Activated naive CD8-positive, alpha-beta T cell (primary cell): ENCODE results near the gene NRG2.

ENCODE experiments used
- H3K27ac Mint-ChIP-seq: one replicate; pipeline ENCODE4 v1.8.0; 2021; ENCODE audit warnings: mixed read lengths
- H3K27me3 Mint-ChIP-seq: one replicate; pipeline ENCODE4 v1.8.0; 2021; ENCODE audit warnings: mixed read lengths
- H3K36me3 Mint-ChIP-seq: one replicate; pipeline ENCODE4 v1.8.0; 2021; ENCODE audit warnings: mixed read lengths
- H3K4me1 Mint-ChIP-seq: one replicate; pipeline ENCODE4 v1.8.0; 2021; ENCODE audit warnings: low read depth, mixed read lengths
- H3K4me3 Mint-ChIP-seq: one replicate; pipeline ENCODE4 v1.8.0; 2021; ENCODE audit warnings: mild to moderate bottlenecking, mixed read lengths
- H3K9me3 Mint-ChIP-seq: one replicate; pipeline ENCODE4 v1.8.0; 2021; ENCODE audit warnings: low read depth, mixed read lengths

Gene NRG2

DNA sequence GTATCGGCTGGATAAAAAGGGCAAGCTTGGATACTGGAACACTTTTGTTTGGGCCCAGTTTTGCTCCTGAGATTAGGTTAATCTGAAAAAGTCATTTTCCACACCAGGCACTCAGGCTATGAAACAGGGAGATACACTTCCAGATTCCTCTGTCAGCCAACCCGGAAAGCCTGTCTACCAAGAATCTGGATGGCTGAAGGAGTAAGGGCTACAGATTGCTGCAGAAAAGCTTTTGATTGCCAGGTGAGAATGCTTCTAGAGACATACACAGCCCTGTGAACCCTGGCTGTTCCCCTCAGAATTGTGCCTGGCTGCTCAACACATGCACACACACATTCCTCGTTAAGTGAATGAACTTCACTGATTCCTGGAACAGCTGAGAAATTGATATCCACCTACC, 133.1 kb downstream of the NRG2 start:
- peaks cover 2% of the 10 kb centered on the region for H3K27me3 Mint-ChIP-seq
- no peak overlapping the region for H3K27ac Mint-ChIP-seq
- H3K9me3 Mint-ChIP-seq, result no peaks in the 10 kb centered on the region
- H3K4me3 Mint-ChIP-seq, result no peak overlapping the region
- H3K4me1 Mint-ChIP-seq, result no peaks in the 10 kb centered on the region
- H3K36me3 Mint-ChIP-seq, result no peaks in the 10 kb centered on the region

DNA sequence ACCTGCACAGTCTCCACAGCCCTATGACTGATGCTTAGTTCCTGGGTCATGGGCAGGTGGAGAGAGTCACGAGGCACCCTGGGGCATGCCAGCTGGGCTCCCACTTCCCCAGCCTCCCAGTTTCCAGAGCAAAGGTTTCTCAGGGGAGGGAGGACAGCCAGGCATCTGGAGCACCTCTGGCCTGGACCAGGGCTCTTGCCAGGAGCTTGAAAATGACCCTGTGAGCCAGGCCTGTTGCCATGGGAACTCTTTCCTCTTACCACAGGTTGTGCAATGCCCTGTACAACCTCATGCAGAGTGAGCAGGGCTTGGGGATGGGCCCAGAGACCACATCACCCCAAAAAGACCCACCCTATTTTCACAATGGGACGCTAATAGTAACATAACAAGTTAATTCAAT, 134.3 kb downstream of the NRG2 start:
- H3K9me3 Mint-ChIP-seq, result no peaks in the 10 kb centered on the region
- H3K27me3 Mint-ChIP-seq, result peaks cover 2% of the 10 kb centered on the region
- H3K27ac Mint-ChIP-seq, result no peak overlapping the region
- H3K4me1 Mint-ChIP-seq, result no peaks in the 10 kb centered on the region
- no peak overlapping the region for H3K4me3 Mint-ChIP-seq
- no peaks in the 10 kb centered on the region for H3K36me3 Mint-ChIP-seq

DNA sequence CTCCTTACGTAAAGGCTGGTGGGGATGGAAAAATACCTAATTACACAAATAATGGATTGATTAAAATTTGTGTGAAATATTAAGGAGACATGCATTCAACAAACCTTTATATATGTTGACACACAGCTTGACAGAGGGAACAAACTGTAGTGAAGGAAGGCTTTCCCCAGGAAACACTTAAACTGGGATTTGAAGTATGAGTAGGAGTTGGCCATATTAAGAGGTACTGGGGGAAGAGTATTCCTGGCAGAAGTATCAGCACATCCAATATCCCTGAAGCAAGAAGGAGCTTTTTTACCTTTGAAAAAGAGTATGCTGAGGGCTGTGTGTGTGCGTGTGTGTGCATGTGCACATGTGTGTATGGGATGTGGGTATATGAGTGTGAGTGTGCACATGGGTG, 136.4 kb downstream of the NRG2 start:
- H3K4me1 Mint-ChIP-seq, result peaks cover 4% of the 10 kb centered on the region
- no peak overlapping the region for H3K4me3 Mint-ChIP-seq
- H3K27me3 Mint-ChIP-seq, result peaks cover 11% of the 10 kb centered on the region
- H3K27ac Mint-ChIP-seq, result no peak overlapping the region
- H3K36me3 Mint-ChIP-seq, result no peaks in the 10 kb centered on the region
- no peaks in the 10 kb centered on the region for H3K9me3 Mint-ChIP-seq

DNA sequence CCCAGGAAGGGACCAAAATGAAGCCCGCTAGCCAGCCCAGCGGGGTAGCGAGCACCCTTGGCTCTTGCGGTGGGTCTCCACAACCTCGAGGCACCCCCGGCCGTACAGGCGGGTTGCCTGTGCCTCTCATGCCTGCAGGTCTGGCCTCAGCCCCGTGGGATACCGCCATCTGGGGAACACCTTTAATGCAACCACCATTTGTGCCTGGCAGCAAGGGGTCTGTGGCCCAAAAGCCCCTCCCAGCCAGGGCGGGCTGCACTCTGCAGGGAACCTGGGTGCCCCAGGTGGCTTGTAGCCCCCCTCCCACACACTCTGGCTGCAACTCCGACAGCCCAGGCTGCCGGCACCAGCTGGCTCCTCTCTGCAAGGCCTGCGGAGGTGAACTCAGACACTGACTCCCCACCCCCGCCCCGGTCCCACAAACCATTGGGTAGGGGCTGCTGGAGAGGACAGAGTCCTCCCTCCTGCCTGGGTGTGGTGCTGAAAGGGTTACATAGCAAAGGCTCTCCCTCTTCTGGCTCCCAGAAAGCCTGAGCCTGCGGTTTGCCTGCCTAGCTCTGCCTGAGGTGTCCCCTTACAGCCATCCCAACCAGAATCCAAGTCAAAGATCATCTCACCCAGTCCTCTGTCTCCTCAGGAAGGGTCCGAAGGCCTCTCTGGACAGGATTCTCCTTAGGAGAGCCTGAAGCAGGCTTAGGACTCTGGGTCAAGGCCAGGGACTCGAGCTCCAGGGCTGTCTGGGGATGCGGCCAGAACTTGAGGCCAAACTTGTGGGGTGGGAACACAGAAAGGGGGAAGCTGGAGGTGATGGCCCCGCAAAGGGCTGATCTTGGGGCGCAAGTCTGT, 138.1 kb downstream of the NRG2 start:
- no peak overlapping the region for H3K27ac Mint-ChIP-seq
- peak overlapping the region; percentile 27 for H3K4me3 Mint-ChIP-seq
- peaks cover 19% of the 10 kb centered on the region for H3K27me3 Mint-ChIP-seq

DNA sequence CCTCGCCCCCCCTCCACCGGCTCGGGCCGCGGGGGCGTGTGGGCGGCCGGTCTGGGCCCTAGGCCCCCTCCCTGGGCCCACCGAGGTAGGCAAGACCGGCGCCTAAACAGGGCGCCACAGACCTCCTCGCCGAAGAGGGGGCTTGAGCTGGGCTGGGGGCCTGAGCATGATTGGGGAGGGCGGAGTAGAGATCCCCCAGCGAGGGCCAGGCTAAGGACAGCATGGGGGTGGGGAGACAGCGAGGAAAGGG, 138.6 kb downstream of the NRG2 start:
- Mint-ChIP-seq H3K4me1 (peaks cover 4% of the 10 kb centered on the region), H3K36me3 (no peaks in the 10 kb centered on the region), H3K27me3 (peaks cover 21% of the 10 kb centered on the region)

More for the DNA sequence above, 138.1 kb downstream of the NRG2 start:
- Mint-ChIP-seq H3K36me3 (no peaks in the 10 kb centered on the region), H3K4me1 (peaks cover 4% of the 10 kb centered on the region), H3K9me3 (no peaks in the 10 kb centered on the region)

DNA sequence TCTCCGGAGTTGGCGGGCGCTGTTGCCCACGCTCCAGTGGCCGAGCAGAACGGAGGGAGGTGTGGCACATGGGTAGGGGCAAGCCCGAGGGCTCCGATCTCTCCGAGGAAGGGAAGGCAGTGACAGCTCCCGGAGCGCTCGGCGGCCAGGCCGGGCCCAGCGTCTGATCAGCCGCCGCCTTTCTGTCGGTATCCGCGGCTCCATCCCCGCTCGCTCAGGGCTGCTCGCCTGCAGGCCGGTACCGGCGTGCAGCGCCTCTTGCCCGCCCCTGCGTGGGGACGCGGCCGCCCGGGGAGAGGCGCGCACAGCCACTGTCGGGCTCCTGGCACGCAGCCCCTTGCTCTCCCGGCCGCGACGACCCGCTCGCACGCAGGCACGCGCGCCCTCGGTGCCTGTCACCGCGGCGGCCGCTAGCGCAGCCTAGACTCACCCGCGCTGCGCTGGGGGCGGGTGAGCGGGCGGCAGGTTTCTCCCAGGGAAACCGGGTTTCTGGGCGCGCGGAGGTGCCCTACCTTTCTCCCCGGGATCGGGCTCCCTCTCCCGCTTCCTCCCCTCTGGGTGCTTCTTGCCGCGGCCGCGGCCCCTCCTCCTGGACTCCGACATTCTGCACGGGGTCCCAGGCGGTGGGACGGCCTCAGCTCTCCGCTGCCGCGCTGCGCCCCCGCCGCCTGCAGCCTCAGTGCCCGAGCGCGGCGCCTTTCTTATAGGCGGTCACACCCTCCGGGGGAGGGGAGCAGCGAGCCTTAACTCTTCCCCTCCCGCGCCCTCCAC, 139.1 kb downstream of the NRG2 start:
- H3K9me3 Mint-ChIP-seq, result no peaks in the 10 kb centered on the region
- H3K36me3 Mint-ChIP-seq, result no peaks in the 10 kb centered on the region
- peaks cover 4% of the 10 kb centered on the region for H3K4me1 Mint-ChIP-seq
- peak overlapping the region; percentile 70 for H3K4me3 Mint-ChIP-seq
- no peak overlapping the region for H3K27ac Mint-ChIP-seq
- H3K27me3 Mint-ChIP-seq, result peaks cover 21% of the 10 kb centered on the region

More for the DNA sequence above, 138.6 kb downstream of the NRG2 start:
- Mint-ChIP-seq H3K4me3 (no peak overlapping the region), H3K27ac (no peak overlapping the region), H3K9me3 (no peaks in the 10 kb centered on the region)

DNA sequence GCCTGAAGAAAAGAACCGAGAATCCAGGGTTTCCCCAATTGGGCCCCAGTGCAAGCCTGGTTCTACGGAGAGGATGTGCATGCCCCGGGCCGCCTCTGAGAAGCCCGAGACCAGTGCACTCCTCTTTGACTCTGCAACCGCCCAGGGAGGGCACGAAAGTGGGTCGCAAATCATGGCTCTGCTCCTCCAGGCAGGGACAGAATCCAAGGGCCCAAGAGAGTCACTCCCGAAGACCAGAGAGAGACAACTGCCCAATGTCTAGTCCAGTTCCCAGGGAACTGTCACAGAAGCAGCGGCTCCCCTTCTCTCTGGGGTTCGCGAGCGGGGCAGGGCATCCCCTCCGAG, 139.7 kb downstream of the NRG2 start:
- H3K36me3 Mint-ChIP-seq, result no peaks in the 10 kb centered on the region
- no peaks in the 10 kb centered on the region for H3K9me3 Mint-ChIP-seq
- no peak overlapping the region for H3K27ac Mint-ChIP-seq
- H3K4me1 Mint-ChIP-seq, result peaks cover 4% of the 10 kb centered on the region
- peaks cover 21% of the 10 kb centered on the region for H3K27me3 Mint-ChIP-seq
- H3K4me3 Mint-ChIP-seq, result peak overlapping the region; percentile 70

DNA sequence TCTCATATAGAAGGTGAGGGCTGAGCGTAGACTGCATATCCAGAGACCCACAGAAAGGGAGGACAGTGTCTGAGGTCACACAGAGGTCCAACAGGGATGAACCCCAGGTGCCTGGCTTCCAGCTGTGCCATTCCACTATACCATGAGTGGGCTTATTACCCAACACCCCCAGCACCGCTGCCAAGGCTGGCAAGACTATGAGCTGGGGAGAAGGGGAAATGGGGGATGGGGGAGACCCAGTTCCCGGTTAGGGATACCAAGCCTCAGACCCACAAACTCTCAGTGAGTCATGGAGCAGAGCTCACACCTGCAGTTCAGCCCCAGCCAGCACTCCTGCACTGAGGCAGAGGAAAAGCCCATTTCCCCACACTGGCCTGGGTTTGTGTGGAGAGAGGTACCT, 141.1 kb downstream of the NRG2 start:
- Mint-ChIP-seq H3K4me3 (no peak overlapping the region), H3K4me1 (peaks cover 4% of the 10 kb centered on the region), H3K36me3 (no peaks in the 10 kb centered on the region), H3K27ac (no peak overlapping the region), H3K9me3 (no peaks in the 10 kb centered on the region), H3K27me3 (peaks cover 22% of the 10 kb centered on the region)

DNA sequence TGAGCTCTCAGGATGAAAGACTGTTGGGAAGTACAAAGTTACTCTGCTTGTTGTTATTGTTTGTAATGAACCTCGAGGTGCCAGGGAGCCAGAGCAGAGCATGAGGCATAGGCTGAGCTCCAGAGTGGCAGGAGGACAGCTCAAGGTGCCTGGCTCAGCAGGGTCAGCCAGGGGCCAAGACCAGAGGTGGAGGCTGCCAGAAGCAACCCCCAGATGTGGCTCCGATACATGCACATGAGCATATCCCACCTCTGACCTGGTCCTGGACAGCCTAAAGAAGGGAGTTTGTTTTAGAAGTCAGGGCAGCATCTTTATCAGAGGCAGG, 141.9 kb downstream of the NRG2 start:
- no peaks in the 10 kb centered on the region for H3K9me3 Mint-ChIP-seq
- H3K27me3 Mint-ChIP-seq, result peaks cover 22% of the 10 kb centered on the region
- H3K4me1 Mint-ChIP-seq, result peaks cover 4% of the 10 kb centered on the region
- H3K36me3 Mint-ChIP-seq, result no peaks in the 10 kb centered on the region
- no peak overlapping the region for H3K27ac Mint-ChIP-seq
- H3K4me3 Mint-ChIP-seq, result no peak overlapping the region

DNA sequence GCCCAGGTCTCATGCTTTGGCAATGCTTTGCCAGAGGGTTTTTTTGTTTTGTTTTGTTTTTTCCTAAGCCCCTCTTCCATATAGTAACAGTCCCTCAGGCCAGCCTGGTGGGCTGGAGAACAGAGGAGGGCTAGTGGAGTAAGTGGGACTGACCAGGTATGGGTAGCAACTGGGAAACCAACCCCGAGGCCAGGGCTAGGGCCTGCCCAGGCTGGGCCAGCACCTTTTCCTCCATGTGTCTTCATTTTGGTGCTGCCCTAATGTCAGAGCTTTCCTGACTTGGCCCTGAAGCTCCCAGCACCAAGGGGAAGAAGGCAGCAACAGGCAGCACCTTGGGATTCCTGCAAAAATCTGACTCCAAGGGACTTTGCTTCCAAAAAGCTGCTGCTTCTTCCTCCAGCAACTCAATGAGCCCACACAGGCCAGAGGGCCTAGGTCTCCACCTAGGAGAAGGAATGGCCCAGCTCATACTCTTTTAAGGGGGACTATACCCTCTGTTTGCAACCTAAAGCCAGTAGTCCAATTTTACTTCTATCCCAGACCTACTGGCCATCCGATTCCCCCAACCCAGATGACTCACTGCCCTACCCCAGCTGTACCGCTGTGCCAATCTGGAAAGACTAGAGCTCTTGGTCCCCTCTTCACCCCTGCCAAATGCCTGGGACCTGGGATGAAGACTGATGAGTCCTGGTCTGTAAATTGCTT, 142.4 kb downstream of the NRG2 start:
- no peaks in the 10 kb centered on the region for H3K9me3 Mint-ChIP-seq
- H3K36me3 Mint-ChIP-seq, result no peaks in the 10 kb centered on the region
- H3K4me1 Mint-ChIP-seq, result peaks cover 4% of the 10 kb centered on the region
- no peak overlapping the region for H3K4me3 Mint-ChIP-seq
- peaks cover 22% of the 10 kb centered on the region for H3K27me3 Mint-ChIP-seq
- no peak overlapping the region for H3K27ac Mint-ChIP-seq

DNA sequence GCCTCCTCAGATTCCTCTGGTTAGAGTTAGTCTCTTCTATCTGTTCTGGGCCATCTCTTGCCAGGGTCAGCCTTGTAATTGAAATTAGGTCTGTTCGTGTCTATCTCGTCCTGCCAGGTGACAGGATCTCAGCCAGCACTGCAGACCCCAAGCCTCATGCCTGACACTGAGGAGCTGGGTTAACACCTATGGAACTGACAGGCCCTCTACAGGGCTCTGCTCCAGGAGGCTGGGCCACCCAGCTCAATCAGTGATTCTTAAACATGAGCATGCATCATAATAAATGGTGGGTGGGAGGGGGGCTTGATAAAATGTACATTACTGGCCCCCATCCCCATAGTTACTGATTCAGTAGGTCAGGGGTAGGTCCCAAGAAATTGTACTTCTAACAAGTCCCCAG, 144.1 kb downstream of the NRG2 start:
- Mint-ChIP-seq H3K4me1 (peaks cover 4% of the 10 kb centered on the region), H3K36me3 (no peaks in the 10 kb centered on the region), H3K4me3 (no peak overlapping the region), H3K9me3 (no peaks in the 10 kb centered on the region), H3K27me3 (peaks cover 22% of the 10 kb centered on the region), H3K27ac (no peak overlapping the region)

DNA sequence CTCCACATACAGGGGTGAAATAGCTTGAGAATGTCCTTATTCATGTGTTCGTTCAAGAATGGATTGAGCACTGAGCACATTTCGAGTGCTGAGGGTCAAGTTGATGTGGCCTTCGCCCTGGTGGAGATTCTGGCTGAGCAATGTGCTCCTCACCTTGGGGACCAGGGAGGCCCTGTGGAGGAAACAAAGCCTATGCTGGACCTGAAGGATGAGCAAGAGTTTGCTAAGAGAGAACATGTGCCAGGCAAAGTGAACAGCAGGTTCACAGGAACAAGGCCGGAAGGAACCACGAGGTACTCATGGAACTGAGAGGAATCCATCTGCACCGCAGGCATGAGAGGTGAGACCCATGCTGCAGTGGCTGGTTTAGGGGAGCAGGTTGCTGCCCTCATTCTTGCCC, 145.1 kb downstream of the NRG2 start:
- Mint-ChIP-seq H3K36me3 (no peaks in the 10 kb centered on the region), H3K27me3 (peaks cover 17% of the 10 kb centered on the region), H3K4me1 (no peaks in the 10 kb centered on the region), H3K4me3 (no peak overlapping the region), H3K9me3 (no peaks in the 10 kb centered on the region), H3K27ac (no peak overlapping the region)

DNA sequence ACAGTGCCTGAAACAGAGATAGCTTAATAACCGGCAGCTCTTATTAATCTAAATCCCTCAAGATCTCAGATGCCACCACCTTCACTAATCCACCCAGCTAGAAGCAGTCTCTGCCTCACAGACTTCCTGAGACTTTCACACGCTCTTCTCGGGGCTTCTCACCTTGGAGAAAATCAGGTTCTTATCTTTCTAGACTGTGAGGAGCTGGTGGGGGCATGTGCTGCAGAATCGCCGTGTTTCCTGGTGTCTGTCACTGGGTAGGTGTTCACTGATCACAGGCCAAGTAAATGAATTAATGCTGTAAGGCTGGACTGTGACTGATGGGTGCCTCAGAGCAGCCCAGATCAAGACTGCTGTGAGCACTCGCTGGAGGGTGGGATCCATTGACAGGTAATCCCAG, 145.8 kb downstream of the NRG2 start:
- Mint-ChIP-seq H3K9me3 (no peaks in the 10 kb centered on the region), H3K36me3 (no peaks in the 10 kb centered on the region), H3K27ac (no peak overlapping the region), H3K27me3 (peaks cover 14% of the 10 kb centered on the region), H3K4me1 (no peaks in the 10 kb centered on the region), H3K4me3 (no peak overlapping the region)

DNA sequence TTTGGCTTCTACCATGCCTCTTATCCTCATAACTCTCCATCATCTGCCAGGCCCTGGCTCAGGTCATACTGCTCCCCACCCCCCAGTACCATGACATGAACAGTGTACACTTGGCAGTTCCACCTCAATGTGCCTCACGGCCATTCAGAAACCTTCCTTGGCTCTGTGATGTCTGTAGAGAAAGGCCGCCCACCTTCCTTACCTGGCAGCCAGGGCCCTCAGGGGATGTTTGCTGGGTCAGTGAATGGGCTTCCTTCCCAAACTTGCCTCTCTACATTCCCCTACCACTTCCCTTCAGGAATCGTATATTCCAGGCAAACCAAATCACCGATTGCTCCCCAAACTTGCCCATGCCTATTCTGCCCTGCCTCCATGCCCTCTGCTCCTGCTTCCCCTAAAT, 146.4 kb downstream of the NRG2 start:
- Mint-ChIP-seq H3K9me3 (no peaks in the 10 kb centered on the region), H3K36me3 (no peaks in the 10 kb centered on the region), H3K27me3 (peaks cover 12% of the 10 kb centered on the region), H3K27ac (no peak overlapping the region), H3K4me1 (no peaks in the 10 kb centered on the region), H3K4me3 (no peak overlapping the region)

DNA sequence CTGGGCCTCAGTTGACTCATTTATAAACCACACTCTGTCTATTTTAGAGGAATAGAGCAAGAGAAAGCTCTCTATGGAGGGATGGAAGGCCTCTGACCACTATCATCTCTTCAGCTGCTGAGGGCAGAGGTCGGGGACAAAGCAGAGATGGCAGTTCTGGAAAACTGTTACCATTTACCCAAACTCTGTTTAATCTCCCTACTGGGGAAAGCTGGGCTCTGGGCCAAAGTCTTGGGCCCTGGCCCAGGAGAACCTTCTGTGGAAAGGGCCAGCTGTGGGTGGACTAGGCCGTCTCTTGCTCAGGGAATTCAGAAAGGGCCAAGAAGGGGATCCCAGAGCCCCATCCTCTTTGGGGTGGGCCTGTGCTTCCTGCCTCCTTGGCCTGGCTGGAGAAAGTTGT, 147.5 kb downstream of the NRG2 start:
- no peaks in the 10 kb centered on the region for H3K9me3 Mint-ChIP-seq
- H3K27ac Mint-ChIP-seq, result no peak overlapping the region
- peaks cover 5% of the 10 kb centered on the region for H3K27me3 Mint-ChIP-seq
- no peaks in the 10 kb centered on the region for H3K4me1 Mint-ChIP-seq
- H3K36me3 Mint-ChIP-seq, result no peaks in the 10 kb centered on the region
- no peak overlapping the region for H3K4me3 Mint-ChIP-seq
